Measurements from ENCODE around the gene SIGLEC5.

- TF ChIP-seq CTCF (IDR thresholded peaks at IDR 0.05; ENCODE audit: insufficient read depth, low read depth, low read length) (no peak), EZH2 (IDR thresholded peaks at IDR 0.05; ENCODE audit: insufficient read depth, low read length) (no peak)
These were observed 3.5 kb downstream of the SIGLEC5 start for GRCh38 chr19:51626675-51627074.
